PC-3 (cell line): ENCODE measurements around the gene GPR108.

ENCODE experiments used
- EZH2 ChIP-seq: fragments of 300-600 bp; sonication (generic); IDR thresholded peaks from one replicate; pipeline ENCODE4 v1.6.1; 2017; ENCODE audit warnings: antibody characterized with exemption, mild to moderate bottlenecking, low read length; ENCODE audit not compliant: unreplicated experiment
- EZH2phosphoT487 ChIP-seq: fragments of 300-600 bp; sonication (generic); IDR thresholded peaks from 2 replicates; pipeline ENCODE4 v1.6.1; 2018; ENCODE audit warnings: mild to moderate bottlenecking, antibody characterized with exemption, low read length, borderline replicate concordance

DNA sequence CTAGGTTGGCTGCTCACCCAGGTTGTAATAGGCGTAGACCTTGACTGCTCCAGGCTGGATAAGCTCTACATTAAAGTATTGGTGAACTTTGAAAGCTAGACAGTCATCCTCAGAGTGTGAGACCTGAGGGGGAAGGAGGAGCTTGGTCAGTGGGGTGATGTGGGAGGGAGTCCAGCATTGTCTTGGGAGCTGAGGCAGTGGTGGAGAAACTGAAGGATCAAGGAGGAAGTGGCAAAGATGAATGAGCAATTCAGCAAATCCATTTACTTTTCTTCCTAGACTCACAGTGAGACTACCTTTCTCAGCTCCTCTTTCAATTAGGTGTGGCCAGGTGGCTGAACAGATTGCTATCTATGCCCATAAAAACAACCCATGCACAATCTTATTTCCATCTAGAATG is 57.2 kb downstream of the GPR108 start:
- TF ChIP-seq EZH2phosphoT487: no peak
- TF ChIP-seq EZH2: no peak
